BJ (cell line): ENCODE data around the gene MBD5. TPM values are rescaled to one million over a fixed set of nuclear protein-coding genes. Genes with fewer than 3 reads are reported as not detected.
"Not testable (repeated sequence)": the region's sequence is repeated elsewhere in the genome, so short reads cannot be mapped to it uniquely, and the experiment has no call there.

Source experiments
- CTCF ChIA-PET: fragments of 350-600 bp; formaldehyde crosslinking; extraction: SDS; loops from one replicate; lab custom pipeline; 2021; ENCODE audit warnings: antibody characterized with exemption, inconsistent platforms; lab: Yijun Ruan, JAX
- POLR2A ChIA-PET: fragments of 300-600 bp; sonication (Branson Sonifier 250); formaldehyde crosslinking; extraction: SDS; loops from one replicate; lab custom pipeline; 2021; ENCODE audit warnings: antibody characterized with exemption; lab: Charles Lee
- DNase-seq: peaks from one replicate; pipeline ENCODE4 v3.0.0-alpha.2; 2011; ENCODE audit warnings: low read depth
- H3K27me3 ChIP-seq: 2 replicates; pipeline ENCODE4 v1.6.0; 2011; ENCODE audit warnings: low read length; ENCODE audit not compliant: control insufficient read depth, insufficient read depth
- H3K36me3 ChIP-seq: 2 replicates; pipeline ENCODE4 v1.5.1; 2011; ENCODE audit warnings: low read length; ENCODE audit not compliant: control insufficient read depth, insufficient read depth
- H3K4me3 ChIP-seq: 2 replicates; pipeline ENCODE4 v1.5.1; 2011; ENCODE audit warnings: low read depth, mild to moderate bottlenecking, control low read depth, low read length
- polyA plus RNA-seq: library from polyadenylated mRNA; depleted of rRNA; stranded (reverse); fragments of >200 nt; gene quantifications from 2 replicates; pipeline ENCODE4 v1.2.3, GENCODE V29; 2011
- TF ChIP-seq, protein P1 (sequence below): IDR thresholded peaks from 2 replicates; pipeline ENCODE4 v1.5.1; 2011; ENCODE audit warnings: low read depth, mild to moderate bottlenecking, control low read depth, inconsistent platforms, low read length, moderate library complexity; ENCODE audit not compliant: insufficient read depth

Gene MBD5
- polyA plus RNA-seq, 1 experiment: 20.4 TPM

DNA sequence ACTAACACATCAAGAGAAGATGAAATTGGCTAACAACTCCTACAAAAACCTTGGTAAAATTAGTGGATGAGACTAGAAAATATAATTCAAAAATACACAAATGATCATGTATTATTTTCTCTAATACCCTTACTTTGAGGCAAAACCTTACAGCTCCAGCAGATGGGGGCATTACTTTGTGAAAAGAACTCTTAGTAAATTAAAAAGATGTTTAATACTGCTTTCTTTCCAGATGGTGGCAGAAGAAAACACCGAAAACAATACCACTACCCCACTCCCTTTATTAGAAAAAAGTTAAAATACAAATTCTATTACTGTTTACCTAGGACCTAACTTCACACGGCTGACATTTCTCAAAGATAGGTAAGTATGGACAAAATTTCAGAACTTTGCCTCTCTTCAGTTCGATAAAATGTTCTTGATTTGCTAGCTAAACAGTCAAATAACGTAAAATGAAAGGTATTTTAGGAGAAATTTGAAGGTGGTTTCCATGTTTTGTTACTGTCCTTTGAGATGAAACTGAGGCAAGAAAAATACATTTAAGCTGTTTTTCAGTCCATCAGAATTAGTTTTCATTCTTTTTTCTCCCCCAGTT lies 31.0 kb upstream of the MBD5 start:
- Histone ChIP-seq H3K36me3 (no peaks in the 10 kb centered on the region), H3K4me3 (no peak overlapping the region), H3K27me3 (no peaks in the 10 kb centered on the region)
- ChIA-PET CTCF (interaction anchor here (0.6 to 6.0 kb wide), 23 partner anchors 10 to 1012 kb away, joined by 3 to 60 read pairs (median 3); partner anchors contain the start of gene EPC2), POLR2A (no interaction called here)
- TF ChIP-seq, protein P1, sequence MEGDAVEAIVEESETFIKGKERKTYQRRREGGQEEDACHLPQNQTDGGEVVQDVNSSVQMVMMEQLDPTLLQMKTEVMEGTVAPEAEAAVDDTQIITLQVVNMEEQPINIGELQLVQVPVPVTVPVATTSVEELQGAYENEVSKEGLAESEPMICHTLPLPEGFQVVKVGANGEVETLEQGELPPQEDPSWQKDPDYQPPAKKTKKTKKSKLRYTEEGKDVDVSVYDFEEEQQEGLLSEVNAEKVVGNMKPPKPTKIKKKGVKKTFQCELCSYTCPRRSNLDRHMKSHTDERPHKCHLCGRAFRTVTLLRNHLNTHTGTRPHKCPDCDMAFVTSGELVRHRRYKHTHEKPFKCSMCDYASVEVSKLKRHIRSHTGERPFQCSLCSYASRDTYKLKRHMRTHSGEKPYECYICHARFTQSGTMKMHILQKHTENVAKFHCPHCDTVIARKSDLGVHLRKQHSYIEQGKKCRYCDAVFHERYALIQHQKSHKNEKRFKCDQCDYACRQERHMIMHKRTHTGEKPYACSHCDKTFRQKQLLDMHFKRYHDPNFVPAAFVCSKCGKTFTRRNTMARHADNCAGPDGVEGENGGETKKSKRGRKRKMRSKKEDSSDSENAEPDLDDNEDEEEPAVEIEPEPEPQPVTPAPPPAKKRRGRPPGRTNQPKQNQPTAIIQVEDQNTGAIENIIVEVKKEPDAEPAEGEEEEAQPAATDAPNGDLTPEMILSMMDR: peak; percentile 65
- no peak for DNase-seq

DNA sequence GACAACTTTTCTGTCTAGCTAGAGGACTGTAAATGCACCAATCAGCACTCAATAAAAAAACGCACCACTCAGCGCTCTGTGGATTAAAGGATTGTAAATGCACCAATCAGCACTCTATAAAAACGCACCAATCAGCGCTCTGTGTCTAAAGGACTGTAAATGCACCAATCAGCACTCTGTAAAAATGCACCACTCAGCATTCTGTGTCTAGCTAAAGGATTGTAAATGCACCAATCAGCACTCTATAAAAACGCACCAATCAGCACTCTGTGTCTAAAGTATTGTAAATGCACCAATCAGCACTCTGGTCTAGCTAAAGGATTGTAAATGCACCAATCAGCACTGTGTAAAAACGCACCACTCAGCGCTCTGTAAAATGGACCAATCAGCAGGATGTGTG lies 25.9 kb upstream of the MBD5 start:
- DNase-seq, H3K36me3 ChIP-seq, H3K27me3 ChIP-seq, H3K4me3 ChIP-seq, CTCF ChIA-PET, POLR2A ChIA-PET: not testable (repeated sequence)

DNA sequence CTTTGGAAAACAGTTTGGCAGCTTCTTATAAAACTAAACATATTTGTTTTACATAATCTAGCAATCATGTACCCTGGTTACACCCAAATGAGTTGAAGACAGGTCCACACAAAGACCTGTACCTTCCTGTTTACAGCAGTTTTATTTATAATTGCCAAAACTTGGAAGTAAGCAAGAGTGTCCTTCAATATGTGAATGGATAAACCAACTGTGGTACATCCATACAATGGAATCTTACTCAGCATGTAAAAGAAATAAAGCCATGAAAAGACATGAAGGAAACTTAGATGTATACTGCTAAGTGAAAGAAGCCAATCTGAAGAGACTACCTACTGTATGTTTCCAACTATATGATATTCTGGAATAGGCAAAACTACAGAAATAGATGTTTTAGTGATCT lies 24.1 kb upstream of the MBD5 start:
- Histone ChIP-seq H3K4me3 (no peak overlapping the region), H3K27me3 (no peaks in the 10 kb centered on the region), H3K36me3 (no peaks in the 10 kb centered on the region)
- POLR2A ChIA-PET: no interaction called here
- CTCF ChIA-PET: no interaction called here
- no peak for DNase-seq
- TF ChIP-seq, protein P1: no peak

DNA sequence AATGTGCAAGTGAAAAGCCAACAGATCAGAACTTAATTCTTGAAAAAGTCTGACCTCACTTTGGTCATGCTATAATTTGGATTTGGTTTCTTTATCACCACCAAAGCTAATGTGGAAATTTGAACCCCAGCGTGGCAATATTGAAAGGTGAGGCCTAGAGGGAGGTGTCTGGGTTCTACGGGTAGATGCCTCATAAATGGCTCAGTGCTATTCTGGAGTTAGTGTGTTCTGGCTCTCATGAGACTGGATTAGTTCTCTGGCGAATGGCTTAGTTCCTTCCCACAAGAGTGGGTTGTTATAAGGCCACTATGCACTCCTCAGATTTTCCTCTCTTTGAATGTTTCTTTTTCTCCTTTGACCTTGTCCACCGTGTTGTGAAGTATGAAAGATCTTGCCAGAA lies 22.7 kb upstream of the MBD5 start:
- POLR2A ChIA-PET: no interaction called here
- H3K27me3 ChIP-seq: no peaks in the 10 kb centered on the region
- TF ChIP-seq, protein P1: no peak
- DNase-seq: no peak
- H3K4me3 ChIP-seq: no peak overlapping the region
- no peaks in the 10 kb centered on the region for H3K36me3 ChIP-seq
- CTCF ChIA-PET: interaction anchor here (0.7 to 1.0 kb wide), 2 partner anchors 9 to 992 kb away, joined by 3 read pairs; no protein-coding TSS in a partner anchor

DNA sequence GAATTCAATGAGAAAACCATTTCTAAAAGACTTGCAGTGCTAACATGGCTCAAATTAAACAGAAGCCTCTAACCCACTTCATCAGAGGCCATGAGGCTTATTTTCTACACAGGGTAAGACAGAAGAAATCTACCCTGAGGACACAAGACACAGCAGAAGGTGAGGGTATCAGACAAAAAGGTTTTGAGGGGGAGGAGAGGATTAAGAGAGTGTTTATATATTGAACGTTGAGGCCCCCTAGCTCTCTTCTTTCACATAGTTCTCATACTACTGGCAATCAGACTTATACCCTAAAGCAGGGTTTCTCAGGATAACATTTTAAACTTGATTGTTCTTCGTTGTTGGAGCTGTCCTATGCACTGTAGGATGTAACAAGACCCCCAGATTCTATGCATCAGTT lies 21.8 kb upstream of the MBD5 start:
- no peak for DNase-seq
- Histone ChIP-seq H3K4me3 (no peak overlapping the region), H3K27me3 (no peaks in the 10 kb centered on the region), H3K36me3 (no peaks in the 10 kb centered on the region)
- POLR2A ChIA-PET: no interaction called here
- TF ChIP-seq, protein P1: no peak
- CTCF ChIA-PET: interaction anchor here (0.6 to 3.0 kb wide), 5 partner anchors 10 to 991 kb away, joined by 3 to 16 read pairs (median 3); no protein-coding TSS in a partner anchor

DNA sequence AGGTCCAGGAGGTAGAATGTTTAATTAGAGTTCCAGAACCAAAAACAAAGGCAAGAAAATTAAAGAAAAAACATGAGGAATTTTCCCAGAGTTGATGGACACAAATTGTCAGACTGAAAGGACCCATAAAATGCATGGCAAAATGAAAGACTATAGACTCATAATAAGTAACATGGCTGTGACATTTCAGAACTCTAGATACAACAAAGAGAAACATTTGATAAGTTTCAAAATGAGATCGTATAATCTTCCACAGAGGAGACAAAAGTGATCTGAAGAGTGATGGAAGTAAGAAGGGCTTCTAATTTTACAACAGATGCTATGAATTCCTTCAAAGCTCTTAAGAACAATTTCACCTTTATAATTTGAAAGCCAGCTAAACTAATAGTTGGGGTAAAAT lies 20.8 kb upstream of the MBD5 start:
- TF ChIP-seq, protein P1: no peak
- POLR2A ChIA-PET: no interaction called here
- CTCF ChIA-PET: interaction anchor here (0.6 to 3.0 kb wide), 3 partner anchors 11 to 788 kb away, joined by 3 to 16 read pairs (median 6); no protein-coding TSS in a partner anchor

DNA sequence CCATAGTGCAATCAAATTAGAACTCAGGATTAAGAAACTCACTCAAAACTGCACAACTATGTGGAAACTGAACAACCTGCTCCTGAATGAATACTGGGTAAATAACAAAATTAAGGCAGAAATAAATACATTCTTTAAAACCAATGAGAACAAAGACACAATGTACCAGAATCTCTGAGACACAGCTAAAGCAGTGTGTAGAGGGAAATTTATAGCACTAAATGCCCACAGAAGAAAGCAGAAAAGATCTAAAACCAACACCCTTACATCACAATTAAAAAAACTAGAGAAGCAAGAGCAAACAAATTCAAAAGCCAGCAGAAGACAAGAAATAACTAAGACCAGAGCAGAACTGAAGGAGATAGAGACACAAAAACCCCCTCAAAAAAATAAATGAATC lies 18.5 kb upstream of the MBD5 start:
- H3K27me3 ChIP-seq, CTCF ChIA-PET, POLR2A ChIA-PET, H3K4me3 ChIP-seq, H3K36me3 ChIP-seq, DNase-seq: not testable (repeated sequence)

More for the DNA sequence above, 20.8 kb upstream of the MBD5 start:
- no peak for DNase-seq
- Histone ChIP-seq H3K27me3 (no peaks in the 10 kb centered on the region), H3K36me3 (no peaks in the 10 kb centered on the region), H3K4me3 (no peak overlapping the region)
